HEK293 (cell line): ENCODE results near the gene FOXRED2.

Experiments
- CTCF ChIP-seq: fragments of 450-650 bp; formaldehyde crosslinking; IDR thresholded peaks from 2 replicates; pipeline ENCODE4 v1.5.1; 2016; ENCODE audit warnings: missing biosample characterization, missing genetic modification characterization
- KLF1 ChIP-seq: fragments of 450-650 bp; formaldehyde crosslinking; IDR thresholded peaks from 2 replicates; pipeline ENCODE4 v1.5.1; 2016; ENCODE audit warnings: missing biosample characterization, missing genetic modification characterization
- MEIS1 ChIP-seq: sonication (generic); formaldehyde crosslinking; IDR thresholded peaks from 2 replicates; pipeline ENCODE4 v1.8.1; 2022; ENCODE audit warnings: missing genetic modification reagents, mild to moderate bottlenecking, borderline replicate concordance
- PRDM1 ChIP-seq: fragments of 450-650 bp; formaldehyde crosslinking; IDR thresholded peaks from 2 replicates; pipeline ENCODE4; 2016; ENCODE audit warnings: missing biosample characterization, missing genetic modification characterization
- YY1 ChIP-seq: fragments of 450-650 bp; formaldehyde crosslinking; IDR thresholded peaks from 2 replicates; pipeline ENCODE4 v1.5.1; 2018; ENCODE audit warnings: missing biosample characterization, missing genetic modification characterization
- ZBTB49 ChIP-seq: fragments of 450-650 bp; formaldehyde crosslinking; IDR thresholded peaks from 2 replicates; pipeline ENCODE4 v1.5.1; 2016; ENCODE audit warnings: missing biosample characterization, missing genetic modification characterization, low read depth
- ZNF23 ChIP-seq: fragments of 450-650 bp; formaldehyde crosslinking; IDR thresholded peaks from 2 replicates; pipeline ENCODE4 v1.5.1; 2016; ENCODE audit warnings: missing biosample characterization, missing genetic modification characterization, borderline replicate concordance
- ZNF416 ChIP-seq: fragments of 450-650 bp; formaldehyde crosslinking; IDR thresholded peaks from 2 replicates; pipeline ENCODE4 v1.5.1; 2016; ENCODE audit warnings: missing biosample characterization, missing genetic modification characterization
- ZNF768 ChIP-seq: fragments of 450-650 bp; formaldehyde crosslinking; IDR thresholded peaks from 2 replicates; pipeline ENCODE4 v1.5.1; 2018; ENCODE audit warnings: missing biosample characterization, mild to moderate bottlenecking, missing genetic modification characterization
- ZNF792 ChIP-seq: fragments of 450-650 bp; formaldehyde crosslinking; IDR thresholded peaks from 2 replicates; pipeline ENCODE4 v1.5.1; 2016; ENCODE audit warnings: missing biosample characterization, missing genetic modification characterization

GRCh38 chr22:36453855-36454378, 52.9 kb downstream of the FOXRED2 start:
- TF ChIP-seq CTCF (tag by site-specific recombination) (no peak), ZNF768 (tag by site-specific recombination) (no peak), ZBTB49 (no peak), PRDM1 (tag by site-specific recombination) (no peak), KLF1 (tag by site-specific recombination) (no peak), ZNF416 (no peak), ZNF792 (tag by site-specific recombination) (no peak), MEIS1 (no peak), ZNF23 (tag by site-specific recombination) (no peak), YY1 (tag by site-specific recombination) (no peak)
